ENCODE results near the gene RALA. TPM values are rescaled to one million over a fixed set of nuclear protein-coding genes. Genes with fewer than 3 reads are reported as not detected.

RALA gene
- total RNA-seq, 1 experiment from 2014 or later: 15.4 TPM

Other genes starting within 250 kb of the RALA start
- 56.8 and 85.4 TPM in 2 replicates for gene YAE1, start 57.2 kb upstream of the RALA start, total RNA-seq (2014; rRNA removed; shearing (Covaris generic))